Testis (tissue), 3 donors: ENCODE measurements around the gene FAM124A. TPM values are rescaled to one million over a fixed set of nuclear protein-coding genes. Genes with fewer than 3 reads are reported as not detected.

Experiments
- DNase-seq: peaks from one replicate; pipeline ENCODE4 v3.0.0-alpha.2; 2019
- H3K27ac ChIP-seq, 2 donors: fragments of 200-600 bp; sonication (generic); one replicate each; pipeline ENCODE4 v1.5.1; 2019
- H3K27me3 ChIP-seq: fragments of 200-600 bp; sonication (generic); one replicate; pipeline ENCODE4 v1.5.1; 2019
- H3K36me3 ChIP-seq: fragments of 200-600 bp; sonication (generic); one replicate; pipeline ENCODE4 v1.5.1; 2017; ENCODE audit warnings: low read depth; ENCODE audit errors: missing control alignments
- H3K4me1 ChIP-seq: fragments of 200-600 bp; sonication (generic); one replicate; pipeline ENCODE4 v1.5.1; 2019
- H3K4me3 ChIP-seq, 2 donors: fragments of 200-600 bp; sonication (generic); one replicate each; pipeline ENCODE4 v1.5.1; 2017 to 2019
- H3K9me3 ChIP-seq: fragments of 200-600 bp; sonication (generic); one replicate; pipeline ENCODE4 v1.5.1; 2017
- CTCF ChIP-seq, 3 experiments: fragments of 450-650 bp in 2 of 3; fragments of 200-600 bp in 1 of 3; sonication (generic) in 1 of 3; IDR thresholded peaks; one replicate each; pipeline ENCODE4 v1.5.1; 2016 to 2019; ENCODE audit warnings: antibody characterized with exemption in 3 of 3, mild to moderate bottlenecking in 2 of 3, moderate library complexity in 1 of 3
- POLR2A ChIP-seq: fragments of 450-650 bp; IDR thresholded peaks from one replicate; pipeline ENCODE4 v1.6.1; 2017; ENCODE audit warnings: antibody characterized with exemption, mild to moderate bottlenecking, moderate library complexity
- WGBS, 2 donors: methylation state at CpG; one replicate each; pipeline ENCODE4 v1.1.5; 2018; 5-methylcytosine and 5-hydroxymethylcytosine counted together
- intact Hi-C: fragments of 100-400 bp; cut with DNase I; formaldehyde crosslinking; loops from one replicate; pipeline ENCODE4 v1.15.1; 2023; ENCODE audit warnings: low total_unique reads
- polyA plus RNA-seq: library from polyadenylated mRNA; stranded (reverse); fragments of 350-450 nt; fragmentation: Illumina TruSeq; extraction: RNeasy Lipid Tissue Mini Kit (QIAGEN cat#74804); gene quantifications from one replicate; pipeline ENCODE4 v1.2.3, GENCODE V29; 2014; ENCODE audit warnings: low read depth, low replicate concordance; ENCODE audit not compliant: insufficient read depth
- total RNA-seq, 2 donors: library from RNA; depleted of rRNA; stranded (reverse); fragments of >200 nt; gene quantifications; one replicate each; pipeline ENCODE4 v1.2.3, GENCODE V29; 2016

The FAM124A gene
- total and polyA plus RNA-seq, 3 donors from 2014 or later, result 2.7 to 3.4 (median 3.0) TPM

GRCh38 chr13:51202477-51203046 is 19.6 kb upstream of the FAM124A start:
- no peak for DNase-seq
- intact Hi-C loops, result no loop called here
- no peaks in the 10 kb centered on the region for H3K9me3 ChIP-seq
- TF ChIP-seq CTCF (IDR thresholded peaks at IDR 0.05) (no peak), POLR2A (no peak)
- no peak overlapping the region for H3K4me3 ChIP-seq
- H3K27me3 ChIP-seq, result no peaks in the 10 kb centered on the region
- no peaks in the 10 kb centered on the region for H3K36me3 ChIP-seq
- WGBS, 2 donors, result 91 to 93% methylated on average over 2 of the region's 2 CpGs
- no peaks in the 10 kb centered on the region for H3K4me1 ChIP-seq
- no peak overlapping the region for H3K27ac ChIP-seq

GRCh38 chr13:51206584-51206983 is 15.6 kb upstream of the FAM124A start:
- Histone ChIP-seq H3K4me1 (no peaks in the 10 kb centered on the region), H3K27me3 (no peaks in the 10 kb centered on the region), H3K36me3 (no peaks in the 10 kb centered on the region), H3K9me3 (no peaks in the 10 kb centered on the region), H3K4me3 (no peak overlapping the region), H3K27ac (no peak overlapping the region)
- no peak for TF ChIP-seq CTCF (IDR thresholded peaks at IDR 0.05)
- no peak for TF ChIP-seq POLR2A
- DNase-seq, result no peak
- 85 to 99% methylated on average over 3 of the region's 3 CpGs for WGBS, 2 donors
- intact Hi-C loops, result no loop called here

GRCh38 chr13:51207881-51208280 is 14.3 kb upstream of the FAM124A start:
- 61 to 62% methylated on average over 2 of the region's 2 CpGs for WGBS, 2 donors
- no peak overlapping the region for H3K4me3 ChIP-seq
- intact Hi-C loops, result no loop called here
- DNase-seq, result no peak
- H3K36me3 ChIP-seq, result no peaks in the 10 kb centered on the region
- no peaks in the 10 kb centered on the region for H3K4me1 ChIP-seq
- no peak overlapping the region for H3K27ac ChIP-seq
- H3K9me3 ChIP-seq, result no peaks in the 10 kb centered on the region
- no peaks in the 10 kb centered on the region for H3K27me3 ChIP-seq
- TF ChIP-seq CTCF (IDR thresholded peaks at IDR 0.05) (no peak), POLR2A (no peak)

- Histone ChIP-seq H3K9me3 (no peaks in the 10 kb centered on the region), H3K36me3 (no peaks in the 10 kb centered on the region), H3K4me1 (no peaks in the 10 kb centered on the region), H3K27me3 (no peaks in the 10 kb centered on the region), H3K4me3 (no peak overlapping the region), H3K27ac (no peak overlapping the region)
- intact Hi-C loops, result no loop called here
- 72 to 94% methylated on average over 4 of the region's 4 CpGs for WGBS, 2 donors
- TF ChIP-seq CTCF (IDR thresholded peaks at IDR 0.05), result no peak
- no peak for TF ChIP-seq POLR2A
- DNase-seq, result no peak
Measured at GRCh38 chr13:51208716-51209115, 13.5 kb upstream of the FAM124A start.

- TF ChIP-seq POLR2A, result no peak
- no peak for TF ChIP-seq CTCF (IDR thresholded peaks at IDR 0.05)
- Histone ChIP-seq H3K27ac (no peak overlapping the region), H3K4me3 (no peak overlapping the region), H3K27me3 (no peaks in the 10 kb centered on the region), H3K9me3 (no peaks in the 10 kb centered on the region), H3K4me1 (no peaks in the 10 kb centered on the region), H3K36me3 (no peaks in the 10 kb centered on the region)
- intact Hi-C loops, result no loop called here
- 62 to 71% methylated on average over 2 of the region's 2 CpGs for WGBS, 2 donors
- no peak for DNase-seq
Measured at GRCh38 chr13:51211910-51212309, 10.3 kb upstream of the FAM124A start.
